Adrenal gland (tissue), 12 donors: ENCODE measurements around the gene IFNA7. TPM values are rescaled to one million over a fixed set of nuclear protein-coding genes. Genes with fewer than 3 reads are reported as not detected.
"Not testable (repeated sequence)": the region's sequence is repeated elsewhere in the genome, so short reads cannot be mapped to it uniquely, and the experiment has no call there.

ENCODE experiments used
- DNase-seq, 7 donors: peaks; one replicate each; pipeline ENCODE4 v3.0.0-alpha.2; 2019 to 2020
- H3K27ac ChIP-seq, 5 donors: fragments of 200-600 bp; sonication (generic) in 4 of 5; 1 replicate in 3 of 5; 2 replicates in 2 of 5; pipeline versions ENCODE4 v1.5.1 to v1.8.0; 2016 to 2020; ENCODE audit warnings: mild to moderate bottlenecking in 1 of 5
- H3K27me3 ChIP-seq: fragments of 200-600 bp; 2 replicates; pipeline ENCODE4 v1.8.0; 2021
- H3K36me3 ChIP-seq, 2 donors: fragments of 200-600 bp; replicated peaks in 1 of 2; 1 replicate in 1 of 2; 2 replicates in 1 of 2; pipeline versions ENCODE4 v1.5.1 to v1.8.0; 2018 to 2022
- H3K4me1 ChIP-seq, 2 donors: fragments of 200-600 bp; replicated peaks in 1 of 2; 1 replicate in 1 of 2; 2 replicates in 1 of 2; pipeline versions ENCODE4 v1.5.1 to v1.8.0; 2018 to 2021
- H3K4me3 ChIP-seq, 4 donors: fragments of 200-600 bp; sonication (generic) in 3 of 4; one replicate each; pipeline ENCODE4 v1.5.1; 2016 to 2018
- H3K9me3 ChIP-seq, 3 donors: fragments of 200-600 bp; sonication (generic) in 1 of 3; replicated peaks in 1 of 3; 1 replicate in 2 of 3; 2 replicates in 1 of 3; pipeline versions ENCODE4 v1.5.1 to v1.8.0; 2016 to 2021
- POLR2A ChIP-seq, 2 donors: fragments of 450-650 bp; IDR thresholded peaks; one replicate each; pipeline ENCODE4 v1.6.1; 2017; ENCODE audit warnings: antibody characterized with exemption in 2 of 2, mild to moderate bottlenecking in 2 of 2, moderate library complexity in 1 of 2
- WGBS, 4 donors: extraction: QIAGEN DNeasy Blood & Tissue Kit in 2 of 4; methylation state at CpG; one replicate each; pipeline versions ENCODE4 v1.1.5 to v1.1.7; 2013 to 2017; 5-methylcytosine and 5-hydroxymethylcytosine counted together
- intact Hi-C, 2 donors: fragments of 100-400 bp; cut with DNase I; formaldehyde crosslinking; loops; one replicate each; pipeline versions ENCODE4 v1.14.1 to v1.15.0; 2022 to 2023
- polyA plus RNA-seq, 3 donors: library from polyadenylated mRNA; stranded (reverse); fragments of 200-250 nt in 2 of 3; fragments of 350-450 nt in 1 of 3; fragmentation: Illumina TruSeq in 1 of 3; extraction: RNeasy Lipid Tissue Mini Kit (QIAGEN cat#74804) in 1 of 3; gene quantifications; one replicate each; pipeline ENCODE4 v1.2.3, GENCODE V29; 2013 to 2014
- total RNA-seq, 9 donors: library from RNA; depleted of rRNA in 4 of 9; stranded (reverse); fragments of >200 nt in 4 of 9; fragments of 120-200 nt in 1 of 9; fragmentation: NEBNext Ultra II Directional in 1 of 9; extraction: Animal tissue kit (Norgen Biotek cat#: 25700) in 1 of 9; gene quantifications; one replicate each; pipeline versions ENCODE4 v1.1.0 to v1.2.4, GENCODE V29; 2013 to 2023
- TF ChIP-seq, protein P1 (sequence below), 6 experiments: fragments of 450-650 bp in 4 of 6; fragments of 200-600 bp in 2 of 6; sonication (generic) in 1 of 6; IDR thresholded peaks; 1 replicate in 5 of 6; 2 replicates in 1 of 6; pipeline versions ENCODE4 v1.5.1 to v1.8.0; 2016 to 2021; ENCODE audit warnings: antibody characterized with exemption in 6 of 6, mild to moderate bottlenecking in 2 of 6, moderate library complexity in 1 of 6
- donor health status: healthy with polysubstance abuse.
- donor health status: Bipolar disorder and iron deficiency.
- donor health status: DM: yes; HTN: yes; CAD: no.
- donor health status: DM: no; HTN: no; CAD: no.
- donor health status: DM: no; HTN: no; CAD: no.
- donor health status: DM: yes; HTN: yes; CAD: no.

IFNA7 gene
- total and polyA plus RNA-seq, 12 donors = not detected

DNA sequence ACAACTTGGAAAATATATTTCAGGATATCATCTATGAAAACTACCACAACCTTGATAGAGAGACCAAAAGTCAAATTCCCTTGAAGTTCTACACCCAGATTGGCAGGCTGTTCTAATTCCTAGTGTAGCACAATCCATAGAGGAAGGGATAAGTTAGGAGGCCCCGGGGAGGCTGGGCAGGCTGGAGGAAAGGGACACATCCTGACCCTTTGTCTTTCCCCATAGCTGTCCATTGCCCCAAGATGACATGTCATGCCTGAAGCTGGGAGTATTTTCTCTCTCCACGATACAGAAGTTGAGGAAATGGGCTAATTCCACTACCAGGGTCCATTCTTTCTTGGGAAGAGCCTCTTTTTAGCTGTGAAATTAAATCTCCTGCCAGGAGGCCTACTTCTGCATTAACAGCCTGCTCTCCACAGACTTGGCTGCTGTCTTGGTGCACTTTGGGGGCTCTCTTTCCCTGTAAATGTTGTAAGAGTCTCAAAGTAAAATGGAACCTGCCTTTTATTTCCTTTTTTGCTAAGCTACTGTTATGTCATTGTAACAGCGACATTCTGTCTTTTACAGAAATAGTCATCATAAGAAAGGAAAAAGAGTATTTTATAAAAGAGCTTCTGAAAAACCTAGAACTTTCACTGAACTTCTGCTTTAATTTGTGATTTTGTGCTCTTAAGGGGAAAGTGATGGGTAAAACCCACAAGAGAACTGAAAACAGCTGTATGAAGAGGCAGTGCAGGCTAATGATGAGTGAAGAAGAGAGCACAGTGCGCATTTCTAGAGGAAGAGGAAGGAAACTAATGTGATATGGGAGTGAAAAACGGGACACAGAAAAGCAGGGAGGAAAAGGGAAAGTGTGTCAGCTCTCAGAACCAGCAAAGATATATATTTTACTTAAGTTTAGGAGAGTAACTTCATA is 11.7 kb upstream of the IFNA7 start:
- H3K27me3 ChIP-seq, H3K9me3 ChIP-seq, intact Hi-C loops, H3K4me3 ChIP-seq, H3K36me3 ChIP-seq, H3K27ac ChIP-seq, H3K4me1 ChIP-seq, DNase-seq: not testable (repeated sequence)
- 36 to 42% (median 40%) methylated on average over 4 to 5 of the region's 5 CpGs for WGBS, 4 donors
- TF ChIP-seq, protein P1, sequence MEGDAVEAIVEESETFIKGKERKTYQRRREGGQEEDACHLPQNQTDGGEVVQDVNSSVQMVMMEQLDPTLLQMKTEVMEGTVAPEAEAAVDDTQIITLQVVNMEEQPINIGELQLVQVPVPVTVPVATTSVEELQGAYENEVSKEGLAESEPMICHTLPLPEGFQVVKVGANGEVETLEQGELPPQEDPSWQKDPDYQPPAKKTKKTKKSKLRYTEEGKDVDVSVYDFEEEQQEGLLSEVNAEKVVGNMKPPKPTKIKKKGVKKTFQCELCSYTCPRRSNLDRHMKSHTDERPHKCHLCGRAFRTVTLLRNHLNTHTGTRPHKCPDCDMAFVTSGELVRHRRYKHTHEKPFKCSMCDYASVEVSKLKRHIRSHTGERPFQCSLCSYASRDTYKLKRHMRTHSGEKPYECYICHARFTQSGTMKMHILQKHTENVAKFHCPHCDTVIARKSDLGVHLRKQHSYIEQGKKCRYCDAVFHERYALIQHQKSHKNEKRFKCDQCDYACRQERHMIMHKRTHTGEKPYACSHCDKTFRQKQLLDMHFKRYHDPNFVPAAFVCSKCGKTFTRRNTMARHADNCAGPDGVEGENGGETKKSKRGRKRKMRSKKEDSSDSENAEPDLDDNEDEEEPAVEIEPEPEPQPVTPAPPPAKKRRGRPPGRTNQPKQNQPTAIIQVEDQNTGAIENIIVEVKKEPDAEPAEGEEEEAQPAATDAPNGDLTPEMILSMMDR (IDR thresholded peaks at IDR 0.05) = peak in 1 of 6 experiments; percentile 22

DNA sequence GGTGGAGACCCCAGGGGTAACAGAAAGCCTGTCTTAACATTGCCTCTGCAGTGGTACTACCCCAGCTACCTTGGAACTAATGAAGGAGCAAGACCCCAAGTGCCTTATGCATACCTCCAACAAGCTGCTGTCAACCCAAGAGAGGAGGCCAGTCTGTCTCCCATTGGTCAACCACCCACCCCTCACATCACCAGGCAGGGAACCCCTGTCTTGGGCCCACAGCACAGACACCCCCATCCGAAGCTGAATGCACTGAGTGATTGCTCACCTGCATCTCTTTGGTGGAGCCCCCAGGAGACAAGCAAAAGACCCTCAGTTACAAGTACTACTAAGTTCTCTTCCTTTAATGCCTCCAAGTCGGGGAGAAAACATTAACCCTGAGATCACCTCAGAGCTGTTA is 10.2 kb upstream of the IFNA7 start:
- intact Hi-C loops, H3K36me3 ChIP-seq, DNase-seq, H3K4me1 ChIP-seq, H3K27ac ChIP-seq, H3K9me3 ChIP-seq, H3K27me3 ChIP-seq, H3K4me3 ChIP-seq: not testable (repeated sequence)
- 63 to 100% (median 79%) methylated on average over 1 to 2 of the region's 2 CpGs for WGBS, 4 donors

DNA sequence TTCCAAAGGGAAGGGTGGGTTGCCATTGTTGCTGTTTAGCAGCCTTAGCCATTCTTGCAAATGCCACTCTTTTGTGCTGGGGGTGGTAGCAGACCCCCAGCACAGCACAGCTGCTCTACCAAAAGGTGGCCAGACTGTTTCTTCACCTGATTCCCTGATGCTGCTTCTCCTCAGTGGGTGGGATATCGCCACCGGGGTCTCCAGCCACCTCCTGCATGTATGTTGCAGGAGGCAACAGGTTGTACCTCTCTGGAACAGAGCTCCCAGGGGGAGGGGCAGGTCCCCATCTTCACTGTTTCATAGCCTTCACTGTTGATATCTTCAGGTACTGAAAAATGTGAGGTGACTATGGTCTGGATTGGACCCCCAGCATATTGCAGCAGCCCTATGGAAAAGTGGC is 8.8 kb upstream of the IFNA7 start:
- 83 to 96% (median 90%) methylated on average over 2 of the region's 2 CpGs for WGBS, 4 donors
- H3K4me1 ChIP-seq, H3K27ac ChIP-seq, H3K36me3 ChIP-seq, DNase-seq, intact Hi-C loops, H3K4me3 ChIP-seq, H3K27me3 ChIP-seq, H3K9me3 ChIP-seq: not testable (repeated sequence)

DNA sequence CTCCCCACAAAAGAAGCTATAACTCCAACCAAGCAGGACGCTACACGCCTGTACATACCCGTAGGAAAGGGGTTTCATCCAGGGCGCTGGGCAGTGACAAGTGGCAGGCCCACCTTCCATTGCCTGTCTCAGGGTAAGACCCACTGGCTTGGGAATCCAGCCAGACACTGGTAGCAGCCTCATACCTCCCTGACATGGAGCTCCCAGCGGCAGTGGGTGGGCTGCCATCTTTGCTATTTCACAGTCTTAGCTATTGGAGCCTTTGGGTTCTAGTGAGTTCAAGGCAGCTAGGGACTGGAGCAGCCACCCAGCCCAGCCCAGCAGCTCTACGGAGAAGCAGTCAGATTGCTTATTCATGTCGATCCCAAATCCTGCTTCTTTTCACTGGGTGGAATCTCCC is 8.3 kb upstream of the IFNA7 start:
- WGBS, 4 donors = 86 to 90% (median 87%) methylated on average over 6 to 7 of the region's 7 CpGs
- no peak for DNase-seq
- Histone ChIP-seq H3K27me3 (no peaks in the 10 kb centered on the region), H3K9me3 (no peaks in the 10 kb centered on the region), H3K36me3 (no peaks in the 10 kb centered on the region), H3K4me1 (no peaks in the 10 kb centered on the region), H3K4me3 (no peak overlapping the region), H3K27ac (no peak overlapping the region)
- intact Hi-C loops = no loop called here
- TF ChIP-seq POLR2A (IDR thresholded peaks at IDR 0.05) = no peak
- TF ChIP-seq, protein P1 (IDR thresholded peaks at IDR 0.05) = no peak

DNA sequence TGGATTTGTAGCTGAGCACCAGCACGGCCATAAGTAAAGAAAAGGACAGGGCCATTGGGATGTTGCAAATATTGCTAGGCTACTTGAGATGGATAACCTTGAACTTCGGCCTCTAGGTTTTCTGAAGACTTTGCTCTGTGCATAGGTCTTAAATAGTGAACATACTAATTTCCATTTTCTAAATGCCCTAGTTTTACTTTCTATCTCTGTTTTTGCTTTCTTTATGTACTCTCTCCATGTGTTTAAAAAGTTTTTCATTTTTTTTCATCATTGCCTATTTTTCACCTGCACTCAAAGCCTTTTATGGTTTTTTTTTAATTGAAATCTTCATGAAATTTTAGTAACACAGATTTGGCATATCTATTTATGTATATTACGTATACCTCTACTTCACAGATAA is 5.0 kb upstream of the IFNA7 start, which contains the start of gene IFNA10:
Gene IFNA10, minus strand, starts transcription at position 101 of the 400 bp plus-strand sequence. Its CDS starts 46 bp downstream, at position 55.
- 75 to 76% (median 76%) methylated on average over 3 of the region's 3 CpGs for WGBS, 4 donors
- DNase-seq, H3K36me3 ChIP-seq, H3K27ac ChIP-seq, H3K9me3 ChIP-seq, intact Hi-C loops, H3K4me3 ChIP-seq, H3K27me3 ChIP-seq, H3K4me1 ChIP-seq: not testable (repeated sequence)

DNA sequence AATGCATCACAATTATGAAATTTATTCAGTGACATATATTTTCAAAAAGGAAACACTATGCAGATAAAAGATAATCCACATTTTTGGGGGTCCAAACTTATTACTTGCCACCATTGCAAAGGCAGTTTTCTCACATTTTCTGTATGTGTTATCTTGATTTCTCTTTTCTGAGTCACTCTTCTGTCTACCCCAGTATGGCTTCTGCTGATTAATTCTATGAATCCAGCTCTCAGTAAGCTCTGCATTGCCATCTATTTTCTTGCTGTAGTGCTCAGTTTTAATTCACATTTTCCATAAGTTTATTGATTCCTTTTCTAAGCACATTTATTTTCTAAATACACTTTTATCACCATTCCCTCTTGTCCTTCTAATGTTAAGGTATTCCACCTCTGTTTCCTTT is 3.2 kb upstream of the IFNA7 start:
- H3K36me3 ChIP-seq = no peaks in the 10 kb centered on the region
- intact Hi-C loops = no loop called here
- DNase-seq = no peak
- H3K4me1 ChIP-seq = no peaks in the 10 kb centered on the region
- no peaks in the 10 kb centered on the region for H3K9me3 ChIP-seq
- H3K4me3 ChIP-seq = no peak overlapping the region
- TF ChIP-seq POLR2A (IDR thresholded peaks at IDR 0.05) = no peak
- TF ChIP-seq, protein P1 (IDR thresholded peaks at IDR 0.05) = no peak
- H3K27me3 ChIP-seq = no peaks in the 10 kb centered on the region
- no peak overlapping the region for H3K27ac ChIP-seq
